Activated T-cell treated with anti-CD3 and anti-CD28 coated beads, Interleukin-2, amount 50 U/mL, for 48 hours (primary cell): Measurements from ENCODE around the gene PRX.
"Not testable (repeated sequence)": the region's sequence is repeated elsewhere in the genome, so short reads cannot be mapped to it uniquely, and the experiment has no call there.

Source experiments
- DNase-seq, 2 experiments: peaks; one replicate each; pipeline ENCODE4 v3.0.0-alpha.2; 2020

Gene PRX

DNA sequence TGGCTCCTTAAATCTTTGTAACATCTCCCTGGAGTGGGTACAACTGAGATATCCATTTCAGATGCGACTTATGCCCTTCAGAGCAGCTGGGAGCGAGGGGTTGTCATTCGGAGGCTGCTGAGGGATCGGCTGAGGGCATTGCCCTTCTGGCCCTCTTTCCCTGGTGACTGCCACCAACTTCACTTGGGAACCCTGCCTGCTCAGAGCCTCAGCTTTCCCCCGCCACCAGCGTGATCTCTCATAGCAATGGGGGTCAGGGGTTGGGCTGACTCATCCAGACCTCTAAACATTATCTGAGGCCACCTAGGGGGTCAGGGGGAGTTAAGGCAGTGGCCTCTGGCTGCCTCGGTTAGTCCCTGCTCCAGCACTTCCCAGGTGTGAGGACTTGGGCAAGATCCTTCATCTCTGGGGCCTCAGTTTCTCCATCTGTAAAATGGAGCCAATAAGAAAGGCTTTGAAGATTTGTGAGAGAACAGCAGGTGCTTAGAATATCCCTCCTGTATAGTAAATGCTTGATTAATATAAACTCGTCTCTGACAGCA, 1.1 kb downstream of the PRX start:
- no peak for DNase-seq

DNA sequence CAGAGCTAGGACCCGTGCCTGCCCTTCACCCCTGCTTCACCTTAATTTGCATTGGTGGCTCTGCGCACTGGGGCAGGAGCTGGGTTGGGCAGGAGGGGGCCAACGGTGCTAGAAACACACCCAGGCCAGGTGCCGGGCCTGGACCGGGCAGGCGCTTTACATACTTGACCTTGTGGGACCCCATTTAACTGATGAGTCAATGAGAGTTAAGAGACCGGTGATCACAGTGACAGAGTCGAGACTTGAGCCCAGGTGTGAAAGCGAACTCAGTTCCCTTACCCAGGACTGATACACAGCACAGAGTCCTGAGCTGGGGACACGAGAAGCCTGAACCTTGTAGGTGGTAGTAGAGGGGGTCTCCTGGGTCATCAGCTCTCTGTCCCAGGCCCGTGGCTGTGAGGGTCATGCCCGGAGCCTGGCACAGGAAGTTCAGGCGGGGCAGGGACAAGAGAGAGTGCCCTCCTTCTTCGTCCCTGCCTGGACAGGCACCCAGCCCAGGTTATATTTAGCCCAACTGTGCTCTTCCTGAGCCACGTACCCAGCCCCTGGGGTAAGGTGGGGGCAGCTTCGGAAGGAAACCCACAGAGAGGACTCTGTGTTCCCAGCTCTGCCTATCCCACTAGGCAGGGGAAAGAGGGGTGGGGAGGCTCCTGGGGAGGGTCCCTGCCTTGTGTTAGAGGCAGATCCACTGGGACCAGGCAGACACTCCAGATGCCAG, 1.9 kb downstream of the PRX start:
- no peak for DNase-seq

DNA sequence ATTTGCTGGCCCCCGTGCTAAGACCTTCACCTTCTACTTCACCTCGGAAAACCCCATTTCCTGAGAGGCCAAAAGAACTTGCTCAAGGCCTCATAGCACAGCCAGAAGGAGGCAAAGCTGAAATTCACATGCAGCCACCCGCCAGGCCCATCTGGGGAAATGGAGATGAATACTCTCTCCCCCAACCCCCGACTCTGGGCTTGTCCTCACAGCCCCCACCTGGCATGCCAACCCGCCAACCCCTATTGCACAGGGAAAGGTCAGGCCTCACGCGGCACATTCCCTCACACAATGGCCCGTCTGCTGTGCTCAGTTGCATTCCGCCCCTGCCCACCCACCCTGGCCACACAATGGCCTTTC, 3.2 kb downstream of the PRX start:
- DNase-seq: no peak

DNA sequence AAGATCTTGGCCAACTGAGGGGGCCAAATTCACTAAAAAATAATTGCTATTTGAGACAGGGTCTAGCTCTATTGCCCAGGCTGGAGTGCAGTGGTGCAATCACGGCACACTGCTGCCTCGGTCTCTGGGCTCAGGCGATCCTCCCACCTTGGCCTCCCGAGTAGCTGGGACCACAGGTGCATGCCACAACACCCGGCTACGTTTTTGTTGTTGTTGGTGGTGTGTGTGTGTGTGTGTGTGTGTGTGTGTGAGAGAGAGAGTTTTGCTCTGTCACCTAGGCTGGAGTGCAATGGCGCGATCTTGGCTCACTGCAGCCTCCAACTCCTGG, 4.6 kb downstream of the PRX start:
- DNase-seq: not testable (repeated sequence)

DNA sequence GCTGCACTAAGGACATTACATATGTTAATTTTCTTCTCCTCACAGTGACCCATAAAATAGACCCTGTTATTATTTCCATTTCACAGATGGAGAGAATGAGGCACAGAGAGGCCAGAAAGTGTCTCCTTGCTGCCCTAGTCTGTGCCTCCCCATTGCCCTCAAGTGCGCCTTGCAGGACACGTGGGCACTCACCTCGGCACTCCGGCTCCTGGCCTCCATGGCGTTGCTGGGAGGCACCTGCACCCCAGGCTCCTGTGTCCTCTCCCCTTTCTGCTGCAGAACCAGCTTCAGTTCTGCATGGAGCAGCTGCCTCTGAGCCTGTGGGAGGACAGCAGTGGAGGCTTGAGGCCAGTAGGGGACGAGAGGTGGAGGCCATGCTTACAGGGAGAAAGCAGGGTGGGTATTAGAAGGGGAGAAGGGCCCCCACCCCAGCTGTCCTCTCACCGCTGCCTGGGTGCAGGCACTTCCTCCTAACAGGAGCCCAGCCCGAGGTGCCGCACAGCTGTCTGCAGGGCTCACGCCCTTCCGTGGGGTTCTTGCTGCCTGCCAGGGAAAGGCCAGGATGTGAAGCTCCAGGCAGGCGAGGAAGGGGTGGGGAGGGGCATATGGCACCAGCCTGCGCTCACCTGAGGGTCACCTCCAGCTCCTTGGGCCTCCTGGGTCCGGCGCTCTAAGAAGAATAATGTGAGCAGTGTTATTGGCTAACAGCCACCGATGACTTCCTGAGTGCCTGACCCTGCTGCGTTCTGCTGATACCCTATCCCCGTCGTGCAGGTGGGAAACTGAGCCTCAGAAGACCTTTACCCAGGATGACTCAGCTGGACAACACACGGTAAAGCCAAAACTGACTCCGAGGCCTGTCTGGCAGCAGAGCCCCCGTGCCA, 5.2 kb downstream of the PRX start:
- DNase-seq: no peak

DNA sequence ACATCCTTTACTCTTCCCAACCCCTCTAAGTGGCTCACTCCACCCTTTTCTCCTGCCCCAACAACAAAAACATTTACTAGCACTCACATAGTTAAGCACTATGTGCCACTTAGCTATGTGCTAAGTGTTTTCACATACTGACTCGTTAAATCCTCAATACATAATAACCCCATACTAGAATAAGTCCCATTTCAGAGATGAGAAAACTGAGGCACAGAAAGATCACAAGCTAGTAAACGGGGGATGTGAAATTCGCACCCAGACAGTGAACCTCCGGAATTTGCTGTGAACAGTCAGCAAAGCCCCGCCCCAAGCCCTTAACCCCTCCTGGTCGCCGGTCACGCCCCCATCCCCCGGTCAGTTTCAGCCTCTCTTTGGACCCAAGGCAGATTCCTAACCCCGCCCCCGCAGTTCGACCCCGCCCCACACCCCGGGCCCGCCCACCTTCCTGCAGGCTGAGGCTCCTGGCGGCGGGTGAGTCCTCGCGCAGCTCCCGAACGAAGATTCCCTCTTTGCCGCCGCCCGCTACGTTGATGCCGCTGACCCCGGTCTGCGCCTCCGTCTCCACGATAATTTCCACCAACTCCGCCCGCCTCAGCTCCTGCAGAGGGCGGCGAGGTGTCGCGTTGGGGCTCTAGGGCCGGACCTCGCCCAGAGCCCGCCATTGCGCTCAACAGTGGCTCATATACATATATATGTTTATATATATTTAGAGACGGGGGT, 9.8 kb downstream of the PRX start:
- DNase-seq: peak; percentile 88 to 90

DNA sequence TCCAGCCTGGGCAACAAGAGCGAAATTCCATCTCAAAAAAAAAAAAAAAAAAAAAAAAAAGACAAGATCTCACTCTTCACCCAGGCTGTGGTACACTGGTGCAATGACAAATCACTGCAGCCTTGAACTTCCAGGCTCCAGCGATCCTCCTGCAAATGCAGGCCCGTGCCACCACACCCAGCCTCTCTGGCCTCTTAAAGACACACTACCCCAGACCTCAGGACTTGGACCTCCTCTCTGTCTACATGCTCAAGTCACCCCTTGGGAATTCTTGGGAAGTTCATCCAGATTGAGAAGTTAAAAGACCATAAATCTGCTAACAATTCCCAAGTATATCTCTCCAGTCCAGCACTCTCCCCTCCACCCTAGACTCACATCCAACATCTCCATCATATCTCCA, 12.6 kb downstream of the PRX start:
- no peak for DNase-seq

DNA sequence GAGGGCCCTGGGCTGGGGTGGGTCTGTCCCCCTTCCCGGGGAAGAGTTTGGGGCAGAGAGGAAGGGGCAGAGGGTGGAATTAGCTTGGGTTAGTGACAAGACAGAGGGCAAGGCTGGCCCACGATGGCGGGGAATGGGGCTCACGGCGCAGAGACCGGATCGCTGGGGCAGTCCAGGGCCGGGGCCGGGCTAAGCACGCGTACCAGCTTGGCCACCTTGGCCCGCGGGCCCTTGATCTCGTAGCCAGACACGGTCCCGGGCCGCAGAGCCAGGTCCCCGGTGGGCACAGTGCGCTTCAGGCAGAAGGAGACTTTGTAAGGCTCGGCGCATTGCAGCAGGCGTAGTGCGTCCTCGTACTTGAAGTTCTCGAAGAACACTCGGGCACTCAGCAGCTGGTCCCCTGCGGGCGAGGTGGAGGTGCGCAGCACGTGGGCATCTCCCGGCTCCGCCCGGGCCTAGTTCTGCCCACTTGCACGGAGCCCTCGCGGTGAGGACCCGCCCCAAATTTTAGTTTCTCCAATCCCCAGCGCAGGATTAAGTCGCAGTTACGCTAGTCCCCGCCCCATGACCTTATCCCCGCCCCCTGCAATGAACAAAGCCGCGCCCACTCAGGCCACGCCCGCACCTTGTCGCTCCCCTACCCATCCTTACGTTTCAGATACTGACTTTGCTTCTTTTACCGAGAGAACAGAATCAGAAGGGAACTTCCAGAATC, 14.6 kb downstream of the PRX start:
- DNase-seq: peak; percentile 75 to 76

DNA sequence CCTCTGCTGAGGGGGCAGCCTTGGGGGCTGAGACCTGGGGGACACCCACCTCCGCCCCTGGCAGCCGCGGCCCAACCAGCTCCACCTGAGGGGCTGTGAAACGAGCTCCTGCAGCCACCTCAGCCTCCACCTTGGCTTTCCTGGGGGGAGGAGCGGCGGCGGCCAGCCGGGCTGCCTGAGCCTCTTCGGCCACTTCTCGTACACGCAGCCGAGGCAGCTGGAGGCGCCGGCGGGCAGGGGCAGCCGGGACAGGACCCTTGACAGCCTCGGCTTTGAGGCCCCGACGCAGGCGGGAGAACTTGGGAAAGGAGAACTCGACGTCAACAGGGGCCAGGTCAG, 15.6 kb downstream of the PRX start:
- DNase-seq: no peak

DNA sequence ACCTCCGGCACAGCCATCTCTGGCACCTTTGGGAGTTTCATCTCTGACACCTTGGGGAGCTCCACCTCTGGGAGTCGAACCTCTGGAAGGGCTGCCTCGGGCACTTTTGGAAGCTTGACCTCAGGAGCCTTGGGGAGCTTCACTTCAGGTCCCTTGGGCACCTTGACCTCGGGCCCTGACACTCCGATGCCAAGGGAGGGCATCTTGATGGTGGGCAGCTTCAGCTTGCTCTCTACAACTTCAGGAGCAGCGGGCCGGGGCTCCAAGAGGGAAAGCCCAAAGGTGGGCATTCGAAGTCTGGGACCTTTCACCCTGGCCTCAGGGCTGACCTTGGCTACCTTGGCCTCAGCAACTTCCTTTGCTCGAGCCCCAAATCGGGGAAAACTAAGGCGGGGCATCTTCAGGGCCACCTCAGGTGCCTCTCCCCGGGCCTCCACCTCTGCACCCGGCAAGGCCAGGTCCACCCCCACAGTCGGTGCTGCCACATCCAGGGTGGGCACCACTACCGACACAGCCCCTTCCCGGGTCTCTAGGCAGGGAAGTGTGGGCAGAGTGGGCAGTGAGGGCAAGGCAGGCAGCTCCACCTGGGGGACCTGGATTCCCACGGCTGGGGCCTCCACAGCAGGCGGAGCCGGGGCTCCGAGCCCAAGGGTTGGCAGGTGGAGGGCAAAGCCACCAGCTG, 16.2 kb downstream of the PRX start:
- no peak for DNase-seq

DNA sequence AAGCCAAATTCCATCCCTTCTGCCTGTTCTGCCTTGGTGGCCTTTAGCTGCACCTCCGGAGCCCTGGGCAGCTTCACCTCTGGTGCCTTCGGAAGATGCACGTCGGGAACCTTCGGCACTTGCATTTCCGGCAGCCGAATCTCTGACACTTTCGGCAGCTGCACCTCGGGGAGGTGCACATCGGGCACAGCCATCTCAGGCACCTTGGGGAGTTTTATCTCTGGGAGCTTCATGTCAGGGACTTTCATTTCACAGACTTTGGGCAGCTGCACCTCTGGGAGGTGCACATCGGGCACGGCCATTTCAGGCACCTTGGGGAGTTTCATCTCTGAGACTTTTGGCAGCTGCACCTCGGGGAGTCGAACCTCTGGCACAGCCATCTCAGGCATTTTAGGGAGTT, 17.2 kb downstream of the PRX start:
- DNase-seq: no peak

DNA sequence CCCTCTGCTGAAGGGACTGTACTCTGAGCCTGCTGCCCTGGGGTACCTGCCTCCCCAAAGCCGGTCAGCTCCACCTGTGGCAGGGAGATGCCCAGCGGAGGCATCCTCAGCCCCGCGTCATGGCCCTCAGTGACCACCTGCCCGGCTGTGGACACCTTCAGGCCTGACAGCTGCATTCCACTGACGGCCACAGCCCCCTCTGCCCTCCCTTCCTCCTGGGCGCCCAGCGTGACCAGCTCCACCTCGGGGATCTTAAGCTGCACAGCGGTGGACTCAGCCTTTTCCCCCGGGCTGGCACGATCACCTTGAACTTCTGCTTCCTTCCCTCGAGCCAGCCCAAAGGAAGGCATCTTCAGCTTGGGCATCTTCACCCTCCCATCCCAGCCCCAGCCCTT, 18.4 kb downstream of the PRX start:
- DNase-seq: no peak

DNA sequence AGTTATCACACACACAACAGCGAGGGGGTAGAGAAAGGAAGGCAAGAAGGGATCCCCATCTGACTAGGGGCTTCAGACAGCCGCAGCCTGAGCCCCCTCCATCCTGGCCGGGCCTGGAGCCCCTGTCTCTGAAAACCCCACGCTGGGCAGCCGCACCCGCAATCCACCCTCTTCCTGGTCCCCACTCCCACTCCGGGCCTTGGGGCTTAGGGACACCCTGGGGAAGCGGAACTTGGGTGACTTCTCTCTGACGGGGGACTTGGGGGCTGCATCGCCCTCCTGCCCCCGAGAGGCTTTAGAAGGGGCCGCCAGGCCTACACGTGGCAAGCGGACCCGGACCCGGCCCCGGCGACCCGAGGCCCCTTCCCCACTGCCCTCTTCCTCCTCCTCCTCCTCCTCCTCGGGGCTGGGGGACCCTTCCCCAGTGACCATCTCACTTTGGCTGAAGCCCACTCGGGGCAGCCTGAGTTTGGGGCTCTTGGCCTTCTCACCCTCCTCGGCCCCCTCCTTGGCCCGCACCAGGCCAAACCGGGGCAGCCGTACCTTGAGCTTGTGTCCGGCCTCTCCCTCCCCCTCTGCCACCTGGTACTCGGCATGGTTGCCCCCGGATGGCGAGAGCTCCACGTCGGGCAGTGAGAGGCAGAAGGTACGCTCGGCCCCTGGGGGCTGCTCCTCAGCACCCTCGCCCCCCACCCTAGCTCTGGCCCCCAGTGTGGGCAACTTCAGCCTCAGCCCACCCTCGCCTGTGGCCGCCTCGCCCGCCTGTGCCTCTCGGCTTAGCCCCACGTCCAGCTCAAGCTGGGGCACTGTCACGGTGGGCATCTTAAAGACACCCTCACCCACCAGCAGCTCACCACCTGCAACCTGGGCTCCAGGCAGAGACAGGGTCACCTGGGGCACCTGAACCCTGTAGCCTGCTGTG, 19.0 kb downstream of the PRX start:
- DNase-seq: no peak

DNA sequence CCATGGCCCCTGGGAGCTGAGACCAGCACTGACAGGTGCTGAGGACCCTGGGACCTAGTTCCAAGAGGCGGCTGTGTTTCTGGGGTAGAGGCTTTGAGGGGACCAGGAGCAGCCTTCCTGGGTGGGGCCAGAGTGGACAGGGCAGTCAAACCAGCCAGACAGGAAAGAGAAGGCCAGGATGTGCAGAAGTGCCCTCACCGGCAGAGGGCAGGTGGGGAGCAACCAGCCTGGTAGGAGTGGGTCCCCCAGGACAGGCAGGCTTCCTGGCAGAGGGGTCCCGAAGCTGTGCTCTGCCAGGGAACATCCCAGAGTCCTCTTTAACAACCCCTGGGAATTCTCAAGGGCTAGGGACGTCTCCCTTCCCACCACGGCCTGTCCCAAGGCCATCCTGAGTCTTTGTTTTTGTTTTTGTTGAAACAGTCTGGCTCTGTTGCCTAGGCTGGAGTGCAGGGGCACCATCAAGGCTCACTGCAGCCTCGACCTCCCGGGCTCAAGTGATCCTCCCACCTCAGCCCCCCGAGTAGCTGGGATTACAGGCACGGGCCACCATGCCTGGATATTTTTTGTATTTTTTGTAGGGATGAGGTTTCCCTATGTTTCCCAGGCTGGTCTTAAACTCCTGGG, 20.2 kb downstream of the PRX start:
- no peak for DNase-seq

DNA sequence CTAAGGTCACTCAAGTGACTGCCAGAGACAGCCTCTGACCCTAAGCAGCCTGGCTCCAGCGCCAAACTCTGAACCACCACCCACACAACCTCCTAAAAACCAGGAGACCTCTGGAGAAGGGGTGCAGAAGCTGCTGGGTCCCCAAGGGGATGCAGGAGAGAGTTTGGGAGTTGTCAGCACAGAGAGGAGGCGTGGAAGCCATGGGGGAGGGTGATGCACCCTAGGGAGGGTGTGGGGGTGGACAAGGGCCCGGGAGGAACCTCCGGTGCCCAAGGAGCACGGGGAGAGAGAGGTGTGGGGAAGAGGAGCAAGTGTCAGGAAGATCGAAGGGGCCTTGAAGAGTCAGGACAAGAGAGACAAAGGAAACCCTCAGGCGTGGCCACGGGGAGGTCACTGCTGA, 21.1 kb downstream of the PRX start:
- no peak for DNase-seq

DNA sequence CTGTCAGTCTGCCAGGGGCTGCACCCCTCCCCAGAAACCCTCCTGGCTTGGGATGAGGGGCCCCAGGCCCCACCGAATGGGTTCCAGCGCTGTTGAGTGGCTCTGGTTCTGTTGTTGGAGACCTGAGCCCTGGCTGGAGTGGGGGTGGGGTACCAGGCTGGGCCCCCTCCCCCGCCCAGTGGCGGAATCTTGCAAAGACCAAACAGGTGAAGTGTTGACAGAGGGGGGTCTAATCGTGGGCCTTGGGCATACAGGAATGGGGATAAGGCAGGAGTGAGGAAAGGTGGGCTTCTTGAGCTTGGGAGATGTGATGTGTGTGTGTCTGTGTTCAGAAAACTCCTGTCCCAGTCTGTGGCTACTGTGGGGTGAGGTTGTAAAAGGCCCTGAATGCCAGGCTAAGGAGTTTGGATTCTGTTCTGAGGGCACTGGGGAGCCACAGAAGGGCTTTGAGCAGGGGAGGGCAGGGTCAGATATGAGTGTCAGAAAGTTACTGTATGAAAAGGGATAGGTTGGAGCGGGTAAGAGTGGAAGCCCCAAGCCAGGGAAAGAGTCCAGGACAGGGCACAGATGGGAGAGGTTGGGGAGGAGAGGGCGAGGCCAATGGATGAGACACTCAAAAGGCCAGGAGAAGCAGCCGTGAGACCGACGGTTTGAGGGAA, 23.0 kb downstream of the PRX start, which contains the start of gene HIPK4:
HIPK4 (minus strand) TSS at position 98 of the 659 bp plus-strand sequence. CDS start 279 bp downstream, outside the sequence.
- DNase-seq: no peak

DNA sequence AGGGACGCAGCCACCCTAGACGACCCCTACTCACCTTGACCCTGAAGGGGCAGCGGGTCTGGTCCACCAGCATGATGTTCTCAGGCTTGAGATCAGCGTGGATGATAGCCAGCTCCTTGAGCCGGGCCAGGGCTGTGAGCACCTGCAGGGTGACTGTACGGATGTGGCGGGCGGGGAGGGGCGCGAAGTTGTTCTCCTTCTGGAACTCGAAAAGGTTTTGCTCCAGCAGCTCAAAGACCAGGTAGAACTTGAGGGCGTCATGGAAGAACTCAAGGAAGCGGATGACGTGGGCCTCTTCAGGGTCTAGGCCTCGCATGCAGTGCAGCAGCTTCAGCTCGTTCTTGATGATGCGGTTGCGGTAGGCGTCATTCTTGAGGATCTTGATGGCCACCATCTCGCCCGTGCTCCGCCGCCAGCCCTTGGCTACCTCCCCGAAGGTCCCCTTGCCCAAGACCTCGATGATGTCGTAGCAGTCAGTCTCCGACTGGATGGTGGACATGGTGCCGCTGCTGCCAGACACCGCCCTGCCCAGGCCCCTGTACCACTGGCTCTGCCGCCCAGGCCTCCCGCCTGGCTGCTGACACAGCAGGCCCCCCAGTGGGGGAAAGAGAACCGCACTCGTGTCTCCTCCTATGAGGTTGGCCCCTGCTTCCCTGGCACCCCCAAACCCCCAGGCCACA, 23.6 kb downstream of the PRX start:
- no peak for DNase-seq

DNA sequence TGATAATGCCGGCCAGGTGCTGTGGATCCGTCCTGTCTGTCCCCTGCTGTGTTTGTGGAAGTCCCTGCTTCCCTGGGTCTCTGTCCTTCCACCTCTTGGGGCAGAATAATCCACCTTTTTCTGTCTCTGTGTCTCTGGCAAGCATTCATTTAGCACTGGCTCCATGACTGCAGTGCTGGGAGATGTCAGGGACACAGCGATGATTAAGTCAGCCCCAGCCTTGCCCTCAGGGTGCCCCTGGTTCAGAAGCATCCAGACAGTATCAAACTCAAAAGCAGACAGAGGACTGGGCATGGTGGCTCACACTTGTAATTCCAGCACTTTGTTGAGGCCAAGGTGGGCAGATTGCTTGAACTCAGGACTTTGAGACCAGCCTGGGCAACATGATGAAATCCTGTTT, 24.7 kb downstream of the PRX start:
- DNase-seq: no peak

DNA sequence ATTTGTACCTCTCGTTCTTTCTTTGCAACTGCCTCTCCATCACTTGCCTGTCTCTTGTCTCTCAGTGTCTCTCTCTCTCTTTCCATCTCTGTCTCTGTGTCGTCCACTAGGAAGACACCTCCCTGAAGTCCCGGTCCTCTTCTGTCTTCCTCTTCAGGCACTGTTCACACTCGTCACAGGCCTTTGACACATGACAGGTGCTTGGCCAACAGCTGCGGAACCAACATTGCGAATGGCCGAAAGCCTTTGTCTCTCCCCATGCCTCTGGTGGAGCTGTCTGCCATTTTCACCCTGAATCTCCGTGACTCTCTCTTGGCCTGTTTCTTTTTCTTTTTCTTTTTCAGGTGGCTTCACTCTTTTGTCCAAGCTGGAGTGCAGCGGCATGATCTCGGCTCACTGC, 26.0 kb downstream of the PRX start:
- DNase-seq: no peak
